EL (cell line): ENCODE measurements around the gene CEBPB.

Source experiments
- DNase-seq: peaks from one replicate; pipeline ENCODE4 v3.0.0-alpha.2; 2016

CEBPB gene

DNA sequence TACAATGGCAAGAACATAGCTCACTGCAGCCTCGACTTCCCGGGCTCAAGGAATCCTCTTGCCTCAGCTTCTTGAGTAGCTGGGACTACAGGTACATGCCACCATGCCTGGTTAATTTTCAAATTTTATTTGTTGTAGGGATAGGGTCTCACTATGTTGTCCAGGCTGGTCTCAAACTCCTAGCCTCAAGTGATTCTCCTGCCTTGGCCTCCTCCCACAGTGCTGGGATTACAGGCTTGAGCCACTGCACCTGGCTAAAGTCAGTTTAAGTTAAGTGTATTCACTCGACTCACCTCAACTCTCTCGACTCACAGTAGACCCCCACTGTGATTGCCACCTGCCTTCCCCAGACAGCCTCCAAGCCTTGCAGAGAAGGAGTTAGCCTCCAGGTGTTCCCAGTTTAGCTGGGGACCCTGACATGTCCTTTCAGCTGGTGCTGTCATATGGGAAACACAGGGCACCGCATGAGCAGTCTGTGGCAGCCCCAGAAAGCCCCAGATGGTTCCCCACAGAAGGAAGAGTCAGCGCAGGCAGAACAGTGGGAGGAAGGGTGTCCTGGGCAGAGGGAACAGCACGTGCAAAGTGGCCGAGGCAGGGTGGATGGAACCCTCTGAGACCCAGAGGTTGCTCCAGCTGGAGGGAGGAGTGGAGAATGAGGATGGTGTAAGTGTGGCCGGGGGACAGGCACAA, 40.4 kb downstream of the CEBPB start:
- no peak for DNase-seq

DNA sequence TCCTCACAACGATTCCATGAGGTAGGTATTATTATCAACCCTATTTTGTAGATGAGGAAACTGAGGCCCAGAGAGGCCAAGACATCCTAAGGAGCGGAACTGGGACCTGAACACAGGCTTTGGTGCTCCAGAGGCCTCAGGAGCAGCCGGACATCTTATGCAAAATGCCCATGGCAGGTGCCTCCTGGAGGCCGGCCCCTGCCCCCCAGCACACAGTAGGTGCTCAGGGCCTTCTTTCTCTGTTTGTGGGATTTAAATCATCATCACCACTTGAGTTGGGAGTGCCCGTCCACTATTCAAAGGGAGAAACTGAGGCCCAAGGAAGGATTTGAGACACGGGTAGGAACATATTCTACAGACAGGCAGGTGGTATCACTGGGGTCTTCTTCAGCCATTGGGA, 41.2 kb downstream of the CEBPB start:
- DNase-seq = no peak

GRCh38 chr20:50232651-50233324, 42.2 kb downstream of the CEBPB start:
- DNase-seq = no peak

- DNase-seq = no peak
Measured at GRCh38 chr20:50233325-50234212, 42.9 kb downstream of the CEBPB start.

- no peak for DNase-seq
Measured at GRCh38 chr20:50234288-50234687, 43.7 kb downstream of the CEBPB start.

GRCh38 chr20:50237349-50237748, 46.7 kb downstream of the CEBPB start:
- no peak for DNase-seq

DNA sequence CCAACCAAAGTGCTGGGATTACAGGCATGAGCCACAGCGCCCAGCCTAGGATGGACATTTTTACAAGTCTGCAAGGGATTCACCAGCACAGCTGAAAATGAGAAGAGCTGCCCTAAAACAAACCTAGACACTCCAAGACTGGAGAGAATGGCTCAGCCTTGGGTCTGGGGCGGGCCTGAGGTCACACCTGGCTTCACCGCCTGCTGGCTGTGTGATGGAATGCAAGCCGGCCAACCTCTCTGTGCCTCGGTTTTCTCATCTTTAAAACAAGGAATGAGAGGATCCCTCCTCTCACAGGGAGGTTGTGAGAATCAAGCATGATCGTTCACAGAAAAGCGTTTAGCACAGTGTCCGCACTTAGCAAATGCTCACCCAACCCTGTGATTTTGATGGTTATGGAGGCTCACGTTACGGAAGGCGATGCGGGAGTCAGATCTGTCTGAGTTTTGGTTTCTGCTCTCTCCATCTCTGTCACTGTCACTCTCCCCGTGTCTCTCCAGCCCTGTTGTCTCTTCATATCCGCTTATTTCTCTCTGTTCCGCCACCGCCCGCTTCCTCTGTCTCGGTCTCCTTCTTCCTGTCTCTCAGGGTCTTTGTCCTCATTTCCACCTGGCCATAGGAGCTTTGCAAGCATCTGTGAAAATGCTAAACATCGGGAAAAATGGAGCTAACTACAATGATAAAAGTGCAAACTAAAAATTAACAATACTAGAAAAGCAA, 47.6 kb downstream of the CEBPB start:
- no peak for DNase-seq

DNA sequence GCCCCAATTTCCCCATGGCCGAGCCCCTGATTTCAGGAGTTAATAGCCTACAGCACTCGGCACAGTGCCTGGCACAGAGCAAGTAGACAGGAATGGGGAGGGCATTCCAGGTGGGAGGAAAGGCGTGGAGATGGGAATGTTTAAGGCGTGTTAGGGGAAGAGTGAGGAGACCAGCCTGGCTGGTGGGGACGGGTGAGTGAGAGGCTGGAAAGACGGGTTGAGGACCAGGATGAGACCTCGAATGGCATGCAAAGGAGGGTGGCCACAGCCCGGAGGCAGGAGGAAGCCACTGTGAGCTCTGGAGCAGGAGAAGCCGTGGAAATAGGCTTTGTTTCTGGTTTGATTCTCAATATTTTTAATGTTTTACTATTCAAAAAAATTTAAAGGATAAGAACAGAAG, 49.5 kb downstream of the CEBPB start:
- DNase-seq = no peak

DNA sequence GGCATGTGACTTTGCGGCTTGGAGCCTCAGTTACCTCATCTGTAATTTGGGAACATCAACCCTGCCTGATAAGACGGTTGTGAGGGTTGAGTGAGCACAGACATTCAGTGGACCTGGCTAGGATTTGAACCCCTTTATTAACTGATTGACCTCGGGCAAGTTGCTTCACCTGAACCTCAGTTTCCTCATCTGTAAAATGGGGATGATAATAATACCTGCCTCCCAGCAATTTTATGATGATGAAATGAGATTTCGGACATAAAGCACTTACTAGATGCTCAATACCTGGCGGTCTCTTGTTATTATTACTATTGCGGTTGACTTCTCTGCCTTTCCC, 51.5 kb downstream of the CEBPB start:
- no peak for DNase-seq
